Activated CD4-positive, alpha-beta memory T cell treated with anti-CD3 and anti-CD28 coated beads, Interleukin-2, amount 10 ng/mL, durations not matched to agents 7 days and 5 days (primary cell): ENCODE measurements around the gene ANTXR1. TPM values are rescaled to one million over a fixed set of nuclear protein-coding genes. Genes with fewer than 3 reads are reported as not detected.

Experiments
- CTCF ChIA-PET: fragments of 350-600 bp; sonication (Branson Sonifier 250); formaldehyde crosslinking; loops from one replicate; lab custom pipeline; 2021; ENCODE audit warnings: antibody characterized with exemption, inconsistent platforms; lab: Charles Lee
- POLR2A ChIA-PET: fragments of 350-600 bp; sonication (Branson Sonifier 250); formaldehyde crosslinking; loops from one replicate; lab custom pipeline; 2021; ENCODE audit warnings: antibody characterized with exemption; lab: Charles Lee
- DNase-seq: peaks from one replicate; pipeline ENCODE4 v3.0.0-alpha.2; 2020
- H3K27ac Mint-ChIP-seq: one replicate; pipeline ENCODE4 v1.8.0; 2021; ENCODE audit warnings: mild to moderate bottlenecking, mixed read lengths
- H3K27me3 Mint-ChIP-seq: one replicate; pipeline ENCODE4 v1.8.0; 2021; ENCODE audit warnings: mixed read lengths
- H3K36me3 Mint-ChIP-seq: one replicate; pipeline ENCODE4 v1.8.0; 2021; ENCODE audit warnings: low read depth, mixed read lengths
- H3K4me1 Mint-ChIP-seq: one replicate; pipeline ENCODE4 v1.8.0; 2021; ENCODE audit warnings: mixed read lengths
- H3K4me3 Mint-ChIP-seq: one replicate; pipeline ENCODE4 v1.8.0; 2021; ENCODE audit warnings: mild to moderate bottlenecking, mixed read lengths
- H3K9me3 Mint-ChIP-seq: one replicate; pipeline ENCODE4 v1.8.0; 2021; ENCODE audit warnings: mixed read lengths
- total RNA-seq, 2 experiments: library from RNA; stranded (reverse); gene quantifications; one replicate each; pipeline ENCODE4 v1.2.3, GENCODE V29; 2021

The ANTXR1 gene
- total RNA-seq, 2 experiments from 2014 or later, result not detected

DNA sequence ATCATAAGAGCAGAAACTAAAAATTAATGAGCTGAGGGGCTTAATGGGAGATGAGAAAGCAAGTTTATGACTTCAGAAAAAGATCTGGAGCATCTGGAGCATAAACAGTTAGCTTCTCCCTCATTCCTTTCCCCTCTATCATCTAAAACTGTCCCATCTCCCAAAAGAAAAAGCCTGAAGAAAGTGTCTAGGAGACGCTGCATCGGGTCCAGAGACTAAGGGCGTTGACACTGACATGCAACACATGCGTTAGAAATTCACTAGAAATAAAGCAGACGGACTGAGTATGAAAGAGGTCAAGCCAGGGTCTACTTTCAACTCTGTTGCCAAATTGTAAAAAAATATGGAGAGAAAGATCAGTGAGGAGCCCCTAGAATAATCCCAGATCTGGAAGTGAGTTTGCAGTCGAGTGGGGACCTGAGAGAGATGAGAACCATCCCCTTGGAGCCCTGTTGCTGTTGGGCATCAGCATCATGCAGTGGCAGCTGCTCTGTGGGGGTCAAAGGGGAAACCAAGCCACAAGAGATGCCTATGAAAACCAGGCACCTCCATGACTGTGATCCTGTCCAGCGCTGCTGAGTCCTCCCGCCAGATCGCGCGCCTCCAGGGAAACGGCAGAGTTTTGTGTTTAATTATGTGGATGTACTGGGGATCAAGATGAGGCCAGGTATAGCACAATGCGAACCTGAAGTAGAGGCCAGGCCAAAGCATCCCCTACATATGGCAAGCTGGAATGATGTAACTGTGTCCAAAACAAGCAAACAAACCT is 13.9 kb downstream of the ANTXR1 start:
- no peaks in the 10 kb centered on the region for H3K4me1 Mint-ChIP-seq
- CTCF ChIA-PET, result interaction anchor here (0.6 to 1.4 kb wide), 4 partner anchors 23 to 410 kb away, joined by 3 to 6 read pairs (median 3); partner anchors contain the start of gene NFU1
- DNase-seq, result no peak
- no peak overlapping the region for H3K4me3 Mint-ChIP-seq
- peaks cover 35% of the 10 kb centered on the region for H3K27me3 Mint-ChIP-seq
- POLR2A ChIA-PET, result no interaction called here
- H3K36me3 Mint-ChIP-seq, result no peaks in the 10 kb centered on the region
- no peak overlapping the region for H3K27ac Mint-ChIP-seq
- no peaks in the 10 kb centered on the region for H3K9me3 Mint-ChIP-seq

- no peak overlapping the region for H3K4me3 Mint-ChIP-seq
- no peaks in the 10 kb centered on the region for H3K9me3 Mint-ChIP-seq
- DNase-seq, result no peak
- ChIA-PET POLR2A (no interaction called here), CTCF (no interaction called here)
- H3K27me3 Mint-ChIP-seq, result peaks cover 64% of the 10 kb centered on the region
- no peaks in the 10 kb centered on the region for H3K36me3 Mint-ChIP-seq
- no peaks in the 10 kb centered on the region for H3K4me1 Mint-ChIP-seq
- H3K27ac Mint-ChIP-seq, result no peak overlapping the region
These were observed 17.9 kb downstream of the ANTXR1 start for GRCh38 chr2:69030800-69031428.

DNA sequence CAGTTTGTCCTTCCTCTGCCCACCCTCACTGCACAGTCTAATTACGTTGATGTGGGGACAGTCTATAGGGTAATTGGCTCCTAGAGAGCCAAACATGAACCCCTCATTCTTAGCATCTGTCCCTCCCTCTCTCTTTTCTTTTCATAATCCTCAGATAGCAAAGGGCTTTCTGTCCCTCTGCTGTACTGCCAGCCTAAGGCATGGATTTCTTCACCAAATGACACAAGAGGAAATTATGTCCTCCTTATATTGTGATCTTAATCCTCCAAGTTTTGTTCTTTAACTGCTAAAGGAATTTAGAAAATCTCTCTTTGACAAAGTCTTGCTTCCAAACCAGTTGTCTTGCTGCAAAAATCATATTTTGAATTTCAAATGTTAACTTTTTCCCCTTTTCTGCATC is 18.5 kb downstream of the ANTXR1 start:
- no peak for DNase-seq
- ChIA-PET POLR2A (no interaction called here), CTCF (no interaction called here)
- Mint-ChIP-seq H3K9me3 (no peaks in the 10 kb centered on the region), H3K36me3 (no peaks in the 10 kb centered on the region), H3K27me3 (peaks cover 62% of the 10 kb centered on the region), H3K4me1 (no peaks in the 10 kb centered on the region), H3K4me3 (no peak overlapping the region), H3K27ac (no peak overlapping the region)

GRCh38 chr2:69032336-69032735 is 19.4 kb downstream of the ANTXR1 start:
- no peak for DNase-seq
- CTCF ChIA-PET, result no interaction called here
- Mint-ChIP-seq H3K4me1 (no peaks in the 10 kb centered on the region), H3K4me3 (no peak overlapping the region), H3K27ac (no peak overlapping the region), H3K27me3 (peaks cover 61% of the 10 kb centered on the region), H3K9me3 (no peaks in the 10 kb centered on the region), H3K36me3 (no peaks in the 10 kb centered on the region)
- POLR2A ChIA-PET, result no interaction called here

DNA sequence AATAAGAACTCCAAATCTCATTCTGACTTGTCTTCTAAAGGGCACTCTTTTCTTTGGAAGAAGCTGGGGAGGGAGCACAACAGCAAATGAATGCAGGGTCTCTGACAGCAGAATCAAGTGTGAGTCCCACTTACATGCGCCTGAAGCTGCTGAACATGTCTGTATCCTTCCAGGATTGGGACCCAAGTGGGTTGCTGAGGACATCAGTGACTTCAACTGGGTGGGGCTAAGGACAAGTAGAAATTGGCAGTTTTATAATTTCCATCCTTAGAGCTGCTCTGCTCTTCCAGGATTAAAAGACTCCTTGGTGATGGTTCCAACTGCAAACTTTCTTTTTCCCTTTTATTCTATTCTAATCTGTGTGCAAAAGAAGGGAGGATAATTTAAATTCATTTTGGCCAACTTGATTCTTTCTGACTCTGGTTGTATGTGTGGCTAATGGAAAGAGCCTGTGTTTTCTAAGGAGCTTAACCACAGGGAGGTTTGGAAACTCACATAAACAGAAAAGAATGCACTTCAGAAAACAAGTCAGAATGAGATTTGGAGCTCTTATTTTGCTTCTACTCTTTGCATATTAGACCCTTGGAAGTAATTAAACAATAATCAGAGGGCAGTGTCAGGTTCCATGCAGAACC is 20.6 kb downstream of the ANTXR1 start:
- no peak overlapping the region for H3K27ac Mint-ChIP-seq
- H3K27me3 Mint-ChIP-seq, result peaks cover 62% of the 10 kb centered on the region
- POLR2A ChIA-PET, result no interaction called here
- no peak for DNase-seq
- H3K4me3 Mint-ChIP-seq, result no peak overlapping the region
- CTCF ChIA-PET, result no interaction called here
- no peaks in the 10 kb centered on the region for H3K4me1 Mint-ChIP-seq
- no peaks in the 10 kb centered on the region for H3K36me3 Mint-ChIP-seq
- no peaks in the 10 kb centered on the region for H3K9me3 Mint-ChIP-seq

DNA sequence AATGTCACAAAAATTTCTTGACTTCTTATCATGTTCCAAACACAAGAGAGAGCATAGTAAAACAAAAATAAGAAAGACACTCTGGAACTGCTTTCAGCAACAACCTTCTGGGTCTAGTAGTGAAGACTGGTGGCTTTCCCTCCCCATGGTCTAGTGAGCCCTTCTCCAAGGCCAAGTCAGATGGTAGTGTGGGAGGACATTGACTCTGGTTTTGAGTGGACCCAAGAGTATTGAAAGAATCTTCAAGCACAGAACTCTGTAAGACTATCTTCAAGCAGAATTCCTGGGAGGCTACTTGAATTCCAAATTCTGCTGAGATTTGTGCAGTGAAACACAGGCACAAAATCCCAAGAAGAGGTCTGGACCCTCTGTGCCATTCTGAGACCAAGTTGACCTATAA is 21.1 kb downstream of the ANTXR1 start:
- H3K27ac Mint-ChIP-seq, result no peak overlapping the region
- H3K36me3 Mint-ChIP-seq, result no peaks in the 10 kb centered on the region
- ChIA-PET POLR2A (no interaction called here), CTCF (no interaction called here)
- H3K4me1 Mint-ChIP-seq, result no peaks in the 10 kb centered on the region
- no peaks in the 10 kb centered on the region for H3K9me3 Mint-ChIP-seq
- H3K27me3 Mint-ChIP-seq, result peaks cover 60% of the 10 kb centered on the region
- H3K4me3 Mint-ChIP-seq, result no peak overlapping the region
- DNase-seq, result no peak

GRCh38 chr2:69034845-69035244 is 21.9 kb downstream of the ANTXR1 start:
- Mint-ChIP-seq H3K4me3 (no peak overlapping the region), H3K9me3 (no peaks in the 10 kb centered on the region), H3K27ac (no peak overlapping the region), H3K4me1 (no peaks in the 10 kb centered on the region), H3K27me3 (peaks cover 62% of the 10 kb centered on the region), H3K36me3 (no peaks in the 10 kb centered on the region)
- no peak for DNase-seq
- POLR2A ChIA-PET, result no interaction called here
- CTCF ChIA-PET, result no interaction called here

- POLR2A ChIA-PET, result no interaction called here
- Mint-ChIP-seq H3K4me1 (no peaks in the 10 kb centered on the region), H3K27me3 (peaks cover 67% of the 10 kb centered on the region), H3K4me3 (no peak overlapping the region), H3K27ac (no peak overlapping the region), H3K36me3 (no peaks in the 10 kb centered on the region), H3K9me3 (no peaks in the 10 kb centered on the region)
- no peak for DNase-seq
- CTCF ChIA-PET, result no interaction called here
These were observed 23.9 kb downstream of the ANTXR1 start for GRCh38 chr2:69036926-69037325.

DNA sequence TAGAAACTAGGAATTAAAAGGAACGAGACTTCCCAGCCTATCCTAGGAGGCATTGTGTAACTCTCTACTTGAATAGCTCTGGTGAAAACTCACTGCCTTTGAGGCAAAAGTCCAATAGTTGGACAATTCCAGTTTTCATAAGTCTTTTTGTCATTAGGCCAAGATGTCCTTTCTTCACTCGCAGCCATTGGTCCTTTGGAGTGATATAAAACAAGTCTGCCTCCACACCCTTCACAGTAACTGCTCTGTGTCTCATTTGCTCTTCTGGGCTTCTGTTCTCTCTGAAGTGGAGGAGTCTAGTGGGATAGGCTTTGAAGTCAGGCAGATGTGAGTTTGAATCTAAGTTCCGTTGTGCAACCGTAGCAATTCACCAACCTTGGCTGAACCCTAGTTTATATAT is 28.2 kb downstream of the ANTXR1 start:
- no peak overlapping the region for H3K4me3 Mint-ChIP-seq
- POLR2A ChIA-PET, result no interaction called here
- no peaks in the 10 kb centered on the region for H3K4me1 Mint-ChIP-seq
- DNase-seq, result no peak
- no peak overlapping the region for H3K27ac Mint-ChIP-seq
- H3K9me3 Mint-ChIP-seq, result no peaks in the 10 kb centered on the region
- CTCF ChIA-PET, result no interaction called here
- H3K36me3 Mint-ChIP-seq, result no peaks in the 10 kb centered on the region
- peaks cover 63% of the 10 kb centered on the region for H3K27me3 Mint-ChIP-seq

- H3K27me3 Mint-ChIP-seq, result peaks cover 64% of the 10 kb centered on the region
- no peak overlapping the region for H3K4me3 Mint-ChIP-seq
- no peak overlapping the region for H3K27ac Mint-ChIP-seq
- H3K36me3 Mint-ChIP-seq, result no peaks in the 10 kb centered on the region
- POLR2A ChIA-PET, result no interaction called here
- no peaks in the 10 kb centered on the region for H3K4me1 Mint-ChIP-seq
- H3K9me3 Mint-ChIP-seq, result no peaks in the 10 kb centered on the region
- DNase-seq, result no peak
- CTCF ChIA-PET, result no interaction called here
These were observed 30.9 kb downstream of the ANTXR1 start for GRCh38 chr2:69043736-69044400.

GRCh38 chr2:69046221-69046662 is 33.3 kb downstream of the ANTXR1 start:
- Mint-ChIP-seq H3K4me3 (no peak overlapping the region), H3K9me3 (no peaks in the 10 kb centered on the region), H3K27ac (no peak overlapping the region), H3K27me3 (peaks cover 55% of the 10 kb centered on the region), H3K4me1 (no peaks in the 10 kb centered on the region), H3K36me3 (no peaks in the 10 kb centered on the region)
- ChIA-PET CTCF (no interaction called here), POLR2A (no interaction called here)
- no peak for DNase-seq

GRCh38 chr2:69047625-69048145 is 34.7 kb downstream of the ANTXR1 start:
- Mint-ChIP-seq H3K27me3 (peaks cover 50% of the 10 kb centered on the region), H3K9me3 (no peaks in the 10 kb centered on the region), H3K36me3 (no peaks in the 10 kb centered on the region), H3K4me1 (no peaks in the 10 kb centered on the region), H3K4me3 (no peak overlapping the region), H3K27ac (no peak overlapping the region)
- CTCF ChIA-PET, result no interaction called here
- POLR2A ChIA-PET, result no interaction called here
- no peak for DNase-seq

DNA sequence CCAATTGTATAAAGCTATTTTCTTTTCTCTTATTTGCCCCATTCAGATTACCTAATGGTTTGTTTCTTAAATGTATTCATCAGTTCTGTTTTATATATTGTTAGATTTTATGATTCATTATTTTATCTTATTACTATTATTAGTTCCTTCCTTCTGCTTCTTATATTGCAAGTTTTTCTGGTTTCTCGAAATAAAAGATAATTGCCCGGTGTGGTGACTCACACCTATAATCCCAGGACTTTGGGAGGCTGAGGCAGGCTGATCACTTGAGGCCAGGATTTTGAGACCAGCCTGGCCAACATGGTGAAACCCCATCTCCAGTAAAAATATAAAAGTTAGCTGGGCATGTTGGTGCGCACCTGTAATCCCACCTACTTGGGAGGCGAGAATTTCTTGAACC is 37.8 kb downstream of the ANTXR1 start:
- Mint-ChIP-seq H3K4me1 (peaks cover 11% of the 10 kb centered on the region), H3K4me3 (no peak overlapping the region), H3K9me3 (no peaks in the 10 kb centered on the region), H3K27ac (no peak overlapping the region), H3K36me3 (no peaks in the 10 kb centered on the region), H3K27me3 (peaks cover 55% of the 10 kb centered on the region)
- POLR2A ChIA-PET, result no interaction called here
- DNase-seq, result no peak
- CTCF ChIA-PET, result interaction anchor here (1.2 kb wide), 1 partner anchor 24 kb away, joined by 3 read pairs; no protein-coding TSS in a partner anchor
